Caco-2 (cell line): ENCODE data around the gene NTNG1. TPM values are rescaled to one million over a fixed set of nuclear protein-coding genes. Genes with fewer than 3 reads are reported as not detected.

Experiments used
- BruUV-seq: library from RNA; stranded (reverse); fragments of 400-500 nt; replicated peaks from 2 replicates; lab custom pipeline; 2021; lab: Mats Ljungman, UMichigan
- CTCF ChIA-PET: fragments of 300-600 bp; sonication (Branson Sonifier 250); formaldehyde crosslinking; loops from one replicate; lab custom pipeline; 2022; ENCODE audit warnings: antibody characterized with exemption; lab: Charles Lee
- POLR2A ChIA-PET: fragments of 300-600 bp; sonication (Branson Sonifier 250); formaldehyde crosslinking; loops from one replicate; lab custom pipeline; 2022; ENCODE audit warnings: antibody characterized with exemption; lab: Charles Lee
- DNase-seq, 2 experiments: peaks; one replicate each; pipeline versions ENCODE4 v3.0.0 to v3.0.0-alpha.2; 2020 to 2022
- H3K27me3 ChIP-seq: replicated peaks from 2 replicates; pipeline ENCODE4 v1.6.0; 2011; ENCODE audit warnings: low read length; ENCODE audit not compliant: control insufficient read depth, insufficient read depth
- H3K36me3 ChIP-seq: 2 replicates; pipeline ENCODE4 v1.5.1; 2011; ENCODE audit warnings: low read length; ENCODE audit not compliant: control insufficient read depth, insufficient read depth
- H3K4me1 ChIP-seq: fragments of 250-450 bp; sonication (Bioruptor Pico); 2 replicates; pipeline ENCODE4 v1.5.1; 2020; ENCODE audit warnings: mild to moderate bottlenecking
- H3K4me3 ChIP-seq: 2 replicates; pipeline ENCODE4 v1.5.1; 2011; ENCODE audit warnings: low read depth, mild to moderate bottlenecking, control low read depth, low read length
- H3K9me3 ChIP-seq: fragments of 250-450 bp; sonication (Bioruptor Pico); 2 replicates; pipeline ENCODE4 v1.5.1; 2020; ENCODE audit warnings: mild to moderate bottlenecking, moderate library complexity
- H3K27ac Mint-ChIP-seq: one replicate; pipeline ENCODE4 v1.8.0; 2022; ENCODE audit warnings: mixed read lengths; ENCODE audit not compliant: unreplicated experiment
- H3K27me3 Mint-ChIP-seq: one replicate; pipeline ENCODE4 v1.8.0; 2022; ENCODE audit warnings: mixed read lengths; ENCODE audit not compliant: insufficient read depth, unreplicated experiment
- H3K36me3 Mint-ChIP-seq: one replicate; pipeline ENCODE4 v1.8.0; 2022; ENCODE audit warnings: mild to moderate bottlenecking, mixed read lengths; ENCODE audit not compliant: insufficient read depth, unreplicated experiment
- H3K4me1 Mint-ChIP-seq: one replicate; pipeline ENCODE4 v1.8.0; 2022; ENCODE audit warnings: low read depth, mixed read lengths; ENCODE audit not compliant: unreplicated experiment
- H3K4me3 Mint-ChIP-seq: one replicate; pipeline ENCODE4 v1.8.0; 2022; ENCODE audit warnings: mild to moderate bottlenecking, moderate library complexity, mixed read lengths; ENCODE audit not compliant: unreplicated experiment
- H3K9me3 Mint-ChIP-seq: one replicate; pipeline ENCODE4 v1.8.0; 2022; ENCODE audit warnings: mixed read lengths; ENCODE audit not compliant: unreplicated experiment
- intact Hi-C: fragments of 100-400 bp; cut with micrococcal nuclease; formaldehyde crosslinking; loops from one replicate; pipeline ENCODE4 v1.10.0; 2022; ENCODE audit not compliant: unreplicated experiment
- total RNA-seq: library from RNA; stranded (reverse); gene quantifications from 2 replicates; pipeline ENCODE4 v1.2.3, GENCODE V29; 2022
- TF ChIP-seq, protein P1 (sequence below), 2 experiments: fragments of 200-600 bp in 1 of 2; IDR thresholded peaks; 1 replicate in 1 of 2; 2 replicates in 1 of 2; pipeline versions ENCODE4 v1.5.1 to v1.8.0; 2011 to 2022; ENCODE audit warnings: antibody characterized with exemption in 1 of 2, control low read depth in 1 of 2, inconsistent platforms in 1 of 2, low read depth in 1 of 2, low read length in 1 of 2, mild to moderate bottlenecking in 1 of 2, moderate library complexity in 1 of 2; ENCODE audit not compliant: insufficient read depth in 1 of 2, severe bottlenecking in 1 of 2, unreplicated experiment in 1 of 2

Gene NTNG1
- total RNA-seq, 1 experiment from 2014 or later = not detected

DNA sequence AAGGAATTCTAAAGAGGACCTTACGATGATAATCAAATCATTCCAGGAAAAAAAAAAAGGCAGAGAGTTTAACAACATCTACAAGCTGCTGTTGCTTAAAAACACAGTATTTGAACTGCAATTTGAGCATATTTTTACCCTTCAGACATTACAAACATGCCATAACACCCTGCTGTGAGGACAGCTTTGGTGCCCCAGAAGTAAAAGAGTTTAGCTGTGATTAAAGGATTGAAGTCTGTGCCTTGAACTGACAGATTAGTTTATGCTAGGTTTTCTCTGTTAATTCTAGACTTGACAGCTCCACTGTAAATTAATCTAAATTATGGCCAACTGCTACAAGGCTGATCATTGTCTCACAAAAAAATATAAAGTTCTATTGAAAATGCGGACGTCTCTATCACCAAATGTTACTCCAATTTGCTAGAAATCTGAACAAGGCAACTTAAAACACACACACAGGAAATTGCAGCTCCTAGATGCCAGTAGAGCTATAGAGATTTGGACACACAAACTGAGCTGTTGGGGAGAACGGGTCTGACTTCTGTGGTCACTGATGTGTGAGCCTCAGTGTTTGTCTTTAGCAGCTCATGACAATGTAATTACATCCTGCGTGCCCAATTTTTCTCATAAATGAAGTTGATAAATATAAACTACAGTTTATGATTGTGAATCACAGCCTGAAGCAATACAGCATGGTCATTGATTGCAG is 217.9 kb downstream of the NTNG1 start:
- no peaks in the 10 kb centered on the region for H3K36me3 Mint-ChIP-seq
- no peak overlapping the region for H3K4me3 Mint-ChIP-seq
- CTCF ChIA-PET = no interaction called here
- POLR2A ChIA-PET = no interaction called here
- TF ChIP-seq, protein P1, sequence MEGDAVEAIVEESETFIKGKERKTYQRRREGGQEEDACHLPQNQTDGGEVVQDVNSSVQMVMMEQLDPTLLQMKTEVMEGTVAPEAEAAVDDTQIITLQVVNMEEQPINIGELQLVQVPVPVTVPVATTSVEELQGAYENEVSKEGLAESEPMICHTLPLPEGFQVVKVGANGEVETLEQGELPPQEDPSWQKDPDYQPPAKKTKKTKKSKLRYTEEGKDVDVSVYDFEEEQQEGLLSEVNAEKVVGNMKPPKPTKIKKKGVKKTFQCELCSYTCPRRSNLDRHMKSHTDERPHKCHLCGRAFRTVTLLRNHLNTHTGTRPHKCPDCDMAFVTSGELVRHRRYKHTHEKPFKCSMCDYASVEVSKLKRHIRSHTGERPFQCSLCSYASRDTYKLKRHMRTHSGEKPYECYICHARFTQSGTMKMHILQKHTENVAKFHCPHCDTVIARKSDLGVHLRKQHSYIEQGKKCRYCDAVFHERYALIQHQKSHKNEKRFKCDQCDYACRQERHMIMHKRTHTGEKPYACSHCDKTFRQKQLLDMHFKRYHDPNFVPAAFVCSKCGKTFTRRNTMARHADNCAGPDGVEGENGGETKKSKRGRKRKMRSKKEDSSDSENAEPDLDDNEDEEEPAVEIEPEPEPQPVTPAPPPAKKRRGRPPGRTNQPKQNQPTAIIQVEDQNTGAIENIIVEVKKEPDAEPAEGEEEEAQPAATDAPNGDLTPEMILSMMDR (IDR thresholded peaks at IDR 0.05; ENCODE audit: insufficient read depth in 1 of 2, low read depth in 1 of 2, low read length in 1 of 2, severe bottlenecking in 1 of 2, unreplicated experiment in 1 of 2) = no peak
- no peak overlapping the region for H3K27ac Mint-ChIP-seq
- Histone ChIP-seq H3K36me3 (no peaks in the 10 kb centered on the region), H3K4me3 (no peak overlapping the region), H3K4me1 (no peaks in the 10 kb centered on the region), H3K27me3 (no peaks in the 10 kb centered on the region), H3K9me3 (no peaks in the 10 kb centered on the region)
- H3K9me3 Mint-ChIP-seq = no peaks in the 10 kb centered on the region
- no peaks in the 10 kb centered on the region for H3K27me3 Mint-ChIP-seq
- intact Hi-C loops = no loop called here
- DNase-seq = no peak
- BruUV-seq = no TSS peak
- no peaks in the 10 kb centered on the region for H3K4me1 Mint-ChIP-seq

DNA sequence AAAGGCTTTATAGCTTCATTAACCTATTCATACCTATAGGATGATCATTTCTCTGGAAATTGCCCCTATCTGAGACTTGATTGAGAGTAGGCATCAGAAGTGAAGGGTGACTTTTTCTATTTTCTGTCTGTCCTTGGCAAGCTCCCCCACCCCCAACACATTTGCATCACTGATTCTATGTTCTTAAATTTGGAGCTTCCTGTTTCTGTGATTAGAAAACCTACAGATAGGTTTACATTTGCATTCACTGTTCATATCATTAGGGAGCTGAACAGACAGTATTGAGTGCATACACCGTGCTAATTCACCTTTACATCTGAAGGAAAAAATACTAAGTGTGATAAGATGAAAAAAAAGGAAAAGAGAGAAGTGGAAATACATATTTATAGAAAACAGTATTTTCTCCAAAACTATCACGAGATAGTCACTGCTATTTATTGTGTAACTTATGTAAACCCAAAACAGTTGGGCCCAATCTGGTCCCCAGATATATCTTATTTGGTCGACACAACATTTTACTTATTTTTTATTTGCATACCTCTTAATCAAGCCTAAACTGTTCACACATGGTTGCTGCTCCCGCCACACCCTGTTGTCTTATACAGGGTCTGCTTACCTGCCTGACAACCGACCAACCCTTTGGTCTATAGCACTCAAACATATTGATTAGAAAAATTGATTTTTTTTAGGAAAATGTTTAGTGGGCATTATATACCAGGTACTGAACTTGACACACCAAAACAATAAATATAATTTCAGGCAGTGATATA is 218.8 kb downstream of the NTNG1 start:
- intact Hi-C loops = no loop called here
- Mint-ChIP-seq H3K4me1 (no peaks in the 10 kb centered on the region), H3K27ac (no peak overlapping the region), H3K36me3 (no peaks in the 10 kb centered on the region), H3K27me3 (no peaks in the 10 kb centered on the region), H3K9me3 (no peaks in the 10 kb centered on the region), H3K4me3 (no peak overlapping the region)
- no TSS peak for BruUV-seq
- Histone ChIP-seq H3K4me3 (no peak overlapping the region), H3K36me3 (no peaks in the 10 kb centered on the region), H3K27me3 (no peaks in the 10 kb centered on the region), H3K9me3 (no peaks in the 10 kb centered on the region), H3K4me1 (no peaks in the 10 kb centered on the region)
- CTCF ChIA-PET = no interaction called here
- POLR2A ChIA-PET = no interaction called here
- DNase-seq = no peak
- TF ChIP-seq, protein P1 (IDR thresholded peaks at IDR 0.05; ENCODE audit: insufficient read depth in 1 of 2, low read depth in 1 of 2, low read length in 1 of 2, severe bottlenecking in 1 of 2, unreplicated experiment in 1 of 2) = no peak

DNA sequence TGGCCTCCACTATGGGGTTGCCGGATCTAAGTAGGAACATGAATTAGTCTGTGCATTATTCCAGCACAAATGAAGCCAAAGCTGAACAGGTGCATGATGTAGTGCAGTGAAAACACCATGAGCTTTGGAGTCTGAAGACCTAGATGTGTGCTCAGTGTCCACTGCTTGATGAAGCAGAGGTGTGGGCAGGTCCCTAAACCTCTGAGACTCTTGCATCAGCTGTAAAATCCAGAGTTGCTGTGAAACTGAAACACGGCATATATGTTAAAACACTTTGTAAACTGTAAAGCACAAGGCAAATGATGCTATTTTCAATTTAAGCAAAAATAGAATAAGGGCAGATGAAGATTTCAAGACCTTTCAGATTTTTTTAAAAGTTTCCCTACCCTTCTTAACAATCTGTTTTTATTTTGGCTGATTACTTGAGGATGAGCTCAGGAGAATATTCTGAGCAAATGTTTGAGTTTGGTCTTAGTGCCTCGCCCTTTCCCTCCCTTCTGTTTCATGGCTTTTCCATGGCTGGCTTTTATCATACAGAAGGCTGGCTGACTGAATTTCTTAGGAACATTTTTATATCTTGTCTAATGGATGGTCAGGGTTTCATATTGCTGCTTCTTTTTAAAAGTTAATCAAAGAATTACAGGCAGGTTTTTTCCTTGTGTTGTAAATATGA is 221.8 kb downstream of the NTNG1 start:
- H3K9me3 Mint-ChIP-seq = no peaks in the 10 kb centered on the region
- H3K4me3 Mint-ChIP-seq = no peak overlapping the region
- CTCF ChIA-PET = no interaction called here
- Histone ChIP-seq H3K36me3 (no peaks in the 10 kb centered on the region), H3K4me3 (no peak overlapping the region), H3K9me3 (no peaks in the 10 kb centered on the region), H3K4me1 (no peaks in the 10 kb centered on the region), H3K27me3 (no peaks in the 10 kb centered on the region)
- intact Hi-C loops = no loop called here
- H3K36me3 Mint-ChIP-seq = no peaks in the 10 kb centered on the region
- H3K4me1 Mint-ChIP-seq = no peaks in the 10 kb centered on the region
- H3K27me3 Mint-ChIP-seq = no peaks in the 10 kb centered on the region
- DNase-seq = no peak
- POLR2A ChIA-PET = no interaction called here
- TF ChIP-seq, protein P1 (IDR thresholded peaks at IDR 0.05; ENCODE audit: insufficient read depth in 1 of 2, low read depth in 1 of 2, low read length in 1 of 2, severe bottlenecking in 1 of 2, unreplicated experiment in 1 of 2) = no peak
- BruUV-seq = no TSS peak
- no peak overlapping the region for H3K27ac Mint-ChIP-seq
